Vagina (tissue), 2 donors: ENCODE measurements around the gene RRN3.
"Not testable (repeated sequence)": the region's sequence is repeated elsewhere in the genome, so short reads cannot be mapped to it uniquely, and the experiment has no call there.

ENCODE experiments used
- POLR2A ChIP-seq, 2 donors: fragments of 450-650 bp; IDR thresholded peaks; one replicate each; pipeline ENCODE4 v1.6.1; 2017; ENCODE audit warnings: antibody characterized with exemption in 2 of 2, mild to moderate bottlenecking in 2 of 2, moderate library complexity in 2 of 2
- POLR2AphosphoS5 ChIP-seq, 2 donors: sonication (generic); formaldehyde crosslinking; IDR thresholded peaks; one replicate each; pipeline ENCODE4 v1.9.0; 2017; ENCODE audit warnings: antibody characterized with exemption in 2 of 2, mild to moderate bottlenecking in 2 of 2, low read depth in 1 of 2; ENCODE audit not compliant: insufficient read depth in 1 of 2
- TF ChIP-seq, protein P1 (sequence below), 3 experiments: fragments of 450-650 bp in 2 of 3; fragments of 200-600 bp in 1 of 3; sonication (generic) in 1 of 3; IDR thresholded peaks; one replicate each; pipeline ENCODE4 v1.5.1; 2017 to 2019; ENCODE audit warnings: antibody characterized with exemption in 3 of 3, mild to moderate bottlenecking in 2 of 3, moderate library complexity in 2 of 3

DNA sequence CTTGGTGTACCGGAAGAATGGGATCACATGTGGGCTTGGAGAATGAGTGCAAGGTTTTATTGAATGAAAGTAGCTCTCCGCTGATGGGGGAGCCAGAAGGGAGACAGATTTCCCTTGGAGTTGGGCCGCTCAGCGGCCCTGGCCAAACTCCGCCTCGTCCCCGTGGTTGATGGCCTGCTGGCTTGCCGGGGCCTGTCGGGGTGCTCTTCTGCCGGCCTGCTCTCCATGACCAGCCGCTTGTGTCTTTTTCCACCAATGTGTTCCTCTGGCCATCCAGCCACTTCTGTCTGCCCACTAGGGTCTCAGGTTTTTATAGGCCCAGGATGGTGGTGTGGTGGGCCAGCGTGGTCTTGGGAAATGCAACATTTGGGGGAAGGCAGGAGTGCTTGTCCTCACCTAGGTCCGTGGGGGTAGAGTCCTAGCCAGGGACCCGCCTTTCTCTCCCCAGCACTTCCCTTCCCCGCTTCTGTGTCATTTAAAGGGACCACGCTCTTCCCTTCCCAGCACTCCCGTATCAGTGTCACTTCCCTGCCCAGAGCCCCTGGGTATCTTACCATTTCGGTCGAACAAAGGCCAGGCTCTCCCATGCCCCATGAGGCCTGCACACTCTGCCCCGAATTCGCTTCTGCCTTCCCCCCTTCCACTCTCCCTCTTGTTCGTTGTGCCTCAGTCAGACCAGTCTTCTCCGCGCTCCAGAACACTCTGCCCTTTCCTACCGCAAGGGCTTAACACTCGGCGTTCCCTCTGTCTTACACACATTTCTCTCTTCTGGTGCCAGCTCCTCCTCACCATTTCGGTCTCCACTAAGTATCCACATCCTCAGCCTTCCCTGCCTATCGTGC, 66.3 kb downstream of the RRN3 start:
- not testable (repeated sequence) for TF ChIP-seq POLR2A (IDR thresholded peaks at IDR 0.05); POLR2AphosphoS5 (IDR thresholded peaks at IDR 0.05; ENCODE audit: insufficient read depth in 1 of 2, low read depth in 1 of 2)
- TF ChIP-seq, protein P1, sequence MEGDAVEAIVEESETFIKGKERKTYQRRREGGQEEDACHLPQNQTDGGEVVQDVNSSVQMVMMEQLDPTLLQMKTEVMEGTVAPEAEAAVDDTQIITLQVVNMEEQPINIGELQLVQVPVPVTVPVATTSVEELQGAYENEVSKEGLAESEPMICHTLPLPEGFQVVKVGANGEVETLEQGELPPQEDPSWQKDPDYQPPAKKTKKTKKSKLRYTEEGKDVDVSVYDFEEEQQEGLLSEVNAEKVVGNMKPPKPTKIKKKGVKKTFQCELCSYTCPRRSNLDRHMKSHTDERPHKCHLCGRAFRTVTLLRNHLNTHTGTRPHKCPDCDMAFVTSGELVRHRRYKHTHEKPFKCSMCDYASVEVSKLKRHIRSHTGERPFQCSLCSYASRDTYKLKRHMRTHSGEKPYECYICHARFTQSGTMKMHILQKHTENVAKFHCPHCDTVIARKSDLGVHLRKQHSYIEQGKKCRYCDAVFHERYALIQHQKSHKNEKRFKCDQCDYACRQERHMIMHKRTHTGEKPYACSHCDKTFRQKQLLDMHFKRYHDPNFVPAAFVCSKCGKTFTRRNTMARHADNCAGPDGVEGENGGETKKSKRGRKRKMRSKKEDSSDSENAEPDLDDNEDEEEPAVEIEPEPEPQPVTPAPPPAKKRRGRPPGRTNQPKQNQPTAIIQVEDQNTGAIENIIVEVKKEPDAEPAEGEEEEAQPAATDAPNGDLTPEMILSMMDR (IDR thresholded peaks at IDR 0.05): not testable (repeated sequence)
